Parathyroid adenoma (tissue), 2 donors: Measurements from ENCODE around the gene MTMR12.

ENCODE experiments used
- H2AFZ ChIP-seq: fragments of 300-600 bp; sonication (generic); one replicate; pipeline ENCODE4 v1.7.0; 2017; ENCODE audit warnings: antibody characterized with exemption, mild to moderate bottlenecking
- H3K27ac ChIP-seq: fragments of 300-600 bp; sonication (generic); one replicate; pipeline ENCODE4 v1.7.0; 2017
- H3K27me3 ChIP-seq: fragments of 300-600 bp; sonication (generic); one replicate; pipeline ENCODE4 v1.7.0; 2017; ENCODE audit warnings: low read length; ENCODE audit not compliant: control insufficient read depth, insufficient read depth
- H3K36me3 ChIP-seq: fragments of 300-600 bp; sonication (generic); one replicate; pipeline ENCODE4 v1.7.0; 2017; ENCODE audit warnings: low read length; ENCODE audit not compliant: control insufficient read depth, insufficient read depth
- H3K4me1 ChIP-seq: fragments of 300-600 bp; sonication (generic); one replicate; pipeline ENCODE4 v1.7.0; 2017; ENCODE audit warnings: control low read depth
- H3K4me2 ChIP-seq: fragments of 300-600 bp; sonication (generic); one replicate; pipeline ENCODE4 v1.7.0; 2017; ENCODE audit warnings: low read length
- H3K4me3 ChIP-seq: fragments of 300-600 bp; sonication (generic); one replicate; pipeline ENCODE4 v1.7.0; 2017; ENCODE audit warnings: low read depth, low read length
- H3K79me2 ChIP-seq: fragments of 300-600 bp; sonication (generic); one replicate; pipeline ENCODE4 v1.7.0; 2017; ENCODE audit warnings: control low read depth
- H3K9ac ChIP-seq: fragments of 300-600 bp; sonication (generic); one replicate; pipeline ENCODE4 v1.7.0; 2017; ENCODE audit warnings: mild to moderate bottlenecking
- H3K9me3 ChIP-seq: fragments of 300-600 bp; sonication (generic); one replicate; pipeline ENCODE4 v1.7.0; 2017; ENCODE audit warnings: low read length; ENCODE audit not compliant: control insufficient read depth
- CTCF ChIP-seq: fragments of 300-600 bp; sonication (generic); IDR thresholded peaks from one replicate; pipeline ENCODE4 v1.7.0; 2017; ENCODE audit warnings: antibody characterized with exemption, mild to moderate bottlenecking
- donor health status: primary hyperparathyroidism.

MTMR12 gene

GRCh38 chr5:32276173-32276853 lies 36.4 kb downstream of the MTMR12 start:
- Histone ChIP-seq H3K9ac (no peak overlapping the region), H2AFZ (no peak overlapping the region), H3K27me3 (no peaks in the 10 kb centered on the region), H3K4me2 (no peak overlapping the region), H3K4me3 (no peak overlapping the region), H3K36me3 (no peaks in the 10 kb centered on the region), H3K79me2 (peaks cover under 1% of the 10 kb centered on the region), H3K27ac (no peak overlapping the region), H3K4me1 (peaks cover 17% of the 10 kb centered on the region), H3K9me3 (no peaks in the 10 kb centered on the region)
- TF ChIP-seq CTCF, result no peak

- Histone ChIP-seq H3K4me3 (peak overlapping the region; percentile 7), H3K4me1 (peaks cover 17% of the 10 kb centered on the region), H3K27ac (peak overlapping the region; percentile 30), H2AFZ (no peak overlapping the region), H3K9me3 (no peaks in the 10 kb centered on the region), H3K36me3 (no peaks in the 10 kb centered on the region), H3K79me2 (no peaks in the 10 kb centered on the region), H3K9ac (no peak overlapping the region), H3K4me2 (peak overlapping the region; percentile 13), H3K27me3 (no peaks in the 10 kb centered on the region)
- no peak for TF ChIP-seq CTCF
These were observed 37.4 kb downstream of the MTMR12 start for GRCh38 chr5:32275396-32275741.

GRCh38 chr5:32274548-32275395 lies 38.0 kb downstream of the MTMR12 start:
- TF ChIP-seq CTCF, result no peak
- no peak overlapping the region for H3K9ac ChIP-seq
- H3K4me2 ChIP-seq, result peak overlapping the region; percentile 13
- peak overlapping the region; percentile 30 for H3K27ac ChIP-seq
- no peaks in the 10 kb centered on the region for H3K79me2 ChIP-seq
- no peaks in the 10 kb centered on the region for H3K36me3 ChIP-seq
- H3K27me3 ChIP-seq, result no peaks in the 10 kb centered on the region
- H3K9me3 ChIP-seq, result no peaks in the 10 kb centered on the region
- H3K4me3 ChIP-seq, result peak overlapping the region; percentile 7
- H3K4me1 ChIP-seq, result peaks cover 17% of the 10 kb centered on the region
- H2AFZ ChIP-seq, result no peak overlapping the region

- no peaks in the 10 kb centered on the region for H3K27me3 ChIP-seq
- no peaks in the 10 kb centered on the region for H3K79me2 ChIP-seq
- H3K9me3 ChIP-seq, result no peaks in the 10 kb centered on the region
- H3K36me3 ChIP-seq, result no peaks in the 10 kb centered on the region
- H2AFZ ChIP-seq, result no peak overlapping the region
- H3K4me1 ChIP-seq, result peaks cover 17% of the 10 kb centered on the region
- H3K9ac ChIP-seq, result no peak overlapping the region
- TF ChIP-seq CTCF, result no peak
- no peak overlapping the region for H3K4me3 ChIP-seq
- no peak overlapping the region for H3K4me2 ChIP-seq
- H3K27ac ChIP-seq, result no peak overlapping the region
These were observed 38.9 kb downstream of the MTMR12 start for GRCh38 chr5:32273821-32274220.
